ENCODE measurements around the gene MLXIP.

DNA sequence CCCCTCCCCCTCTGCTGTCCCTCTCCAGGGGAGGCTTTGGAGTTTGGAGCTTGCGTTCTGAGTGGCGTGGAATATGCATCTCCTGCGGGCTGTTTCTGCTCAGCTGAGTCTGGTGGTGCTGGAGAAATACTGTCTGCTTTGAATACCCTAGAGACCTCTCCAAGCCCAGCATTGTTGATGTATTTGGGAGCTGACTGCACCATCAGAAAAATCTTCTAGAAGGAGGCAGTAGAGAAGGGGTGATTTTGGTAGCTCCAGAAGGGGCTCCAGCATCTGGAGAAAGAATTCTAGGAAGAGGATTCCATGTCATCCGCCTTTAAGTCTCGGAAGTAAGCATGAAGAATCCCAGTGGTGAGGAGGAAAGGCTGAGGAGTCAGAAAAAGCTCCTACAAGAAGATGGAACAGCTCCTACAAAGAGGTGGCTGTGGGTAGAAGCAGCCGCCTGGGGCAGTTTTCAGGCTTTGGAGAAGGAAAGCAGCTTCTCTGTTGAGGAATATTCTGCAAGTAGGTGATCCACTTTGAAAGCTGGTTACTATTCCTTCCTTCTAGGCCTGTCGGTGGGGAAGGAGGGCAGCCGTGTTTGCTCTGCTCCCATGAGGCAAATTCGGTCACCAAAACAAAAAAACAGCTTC lies 9.7 kb downstream of the MLXIP start:
- TF ChIP-seq, protein P1, sequence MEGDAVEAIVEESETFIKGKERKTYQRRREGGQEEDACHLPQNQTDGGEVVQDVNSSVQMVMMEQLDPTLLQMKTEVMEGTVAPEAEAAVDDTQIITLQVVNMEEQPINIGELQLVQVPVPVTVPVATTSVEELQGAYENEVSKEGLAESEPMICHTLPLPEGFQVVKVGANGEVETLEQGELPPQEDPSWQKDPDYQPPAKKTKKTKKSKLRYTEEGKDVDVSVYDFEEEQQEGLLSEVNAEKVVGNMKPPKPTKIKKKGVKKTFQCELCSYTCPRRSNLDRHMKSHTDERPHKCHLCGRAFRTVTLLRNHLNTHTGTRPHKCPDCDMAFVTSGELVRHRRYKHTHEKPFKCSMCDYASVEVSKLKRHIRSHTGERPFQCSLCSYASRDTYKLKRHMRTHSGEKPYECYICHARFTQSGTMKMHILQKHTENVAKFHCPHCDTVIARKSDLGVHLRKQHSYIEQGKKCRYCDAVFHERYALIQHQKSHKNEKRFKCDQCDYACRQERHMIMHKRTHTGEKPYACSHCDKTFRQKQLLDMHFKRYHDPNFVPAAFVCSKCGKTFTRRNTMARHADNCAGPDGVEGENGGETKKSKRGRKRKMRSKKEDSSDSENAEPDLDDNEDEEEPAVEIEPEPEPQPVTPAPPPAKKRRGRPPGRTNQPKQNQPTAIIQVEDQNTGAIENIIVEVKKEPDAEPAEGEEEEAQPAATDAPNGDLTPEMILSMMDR (IDR thresholded peaks at IDR 0.05 in 2 of 3, conservative IDR thresholded peaks at IDR 0.05 in 1 of 3; ENCODE audit: borderline replicate concordance in 1 of 3, insufficient read depth in 1 of 3, low read depth in 2 of 3, low read length in 2 of 3), result no peak
- TF ChIP-seq POLR2A (IDR thresholded peaks at IDR 0.05; ENCODE audit: borderline replicate concordance, extremely low read depth, insufficient read depth, insufficient read length) (no peak), TCF7L2 (IDR thresholded peaks at IDR 0.05; ENCODE audit: borderline replicate concordance, extremely low read depth, insufficient read depth, insufficient read length) (no peak), ELF1 (IDR thresholded peaks at IDR 0.05; ENCODE audit: borderline replicate concordance, low read depth) (no peak), EZH2phosphoT487 (IDR thresholded peaks at IDR 0.05; ENCODE audit: borderline replicate concordance) (no peak), SIN3A (IDR thresholded peaks at IDR 0.05; ENCODE audit: low read depth) (no peak), ZFX (IDR thresholded peaks at IDR 0.05) (no peak), ZNF274 (IDR thresholded peaks at IDR 0.05; ENCODE audit: low read depth, low read length) (no peak), POLR2AphosphoS5 (IDR thresholded peaks at IDR 0.05; ENCODE audit: low read depth, low read length) (no peak), JUND (IDR thresholded peaks at IDR 0.05) (no peak)
- TF ChIP-seq, protein P2, sequence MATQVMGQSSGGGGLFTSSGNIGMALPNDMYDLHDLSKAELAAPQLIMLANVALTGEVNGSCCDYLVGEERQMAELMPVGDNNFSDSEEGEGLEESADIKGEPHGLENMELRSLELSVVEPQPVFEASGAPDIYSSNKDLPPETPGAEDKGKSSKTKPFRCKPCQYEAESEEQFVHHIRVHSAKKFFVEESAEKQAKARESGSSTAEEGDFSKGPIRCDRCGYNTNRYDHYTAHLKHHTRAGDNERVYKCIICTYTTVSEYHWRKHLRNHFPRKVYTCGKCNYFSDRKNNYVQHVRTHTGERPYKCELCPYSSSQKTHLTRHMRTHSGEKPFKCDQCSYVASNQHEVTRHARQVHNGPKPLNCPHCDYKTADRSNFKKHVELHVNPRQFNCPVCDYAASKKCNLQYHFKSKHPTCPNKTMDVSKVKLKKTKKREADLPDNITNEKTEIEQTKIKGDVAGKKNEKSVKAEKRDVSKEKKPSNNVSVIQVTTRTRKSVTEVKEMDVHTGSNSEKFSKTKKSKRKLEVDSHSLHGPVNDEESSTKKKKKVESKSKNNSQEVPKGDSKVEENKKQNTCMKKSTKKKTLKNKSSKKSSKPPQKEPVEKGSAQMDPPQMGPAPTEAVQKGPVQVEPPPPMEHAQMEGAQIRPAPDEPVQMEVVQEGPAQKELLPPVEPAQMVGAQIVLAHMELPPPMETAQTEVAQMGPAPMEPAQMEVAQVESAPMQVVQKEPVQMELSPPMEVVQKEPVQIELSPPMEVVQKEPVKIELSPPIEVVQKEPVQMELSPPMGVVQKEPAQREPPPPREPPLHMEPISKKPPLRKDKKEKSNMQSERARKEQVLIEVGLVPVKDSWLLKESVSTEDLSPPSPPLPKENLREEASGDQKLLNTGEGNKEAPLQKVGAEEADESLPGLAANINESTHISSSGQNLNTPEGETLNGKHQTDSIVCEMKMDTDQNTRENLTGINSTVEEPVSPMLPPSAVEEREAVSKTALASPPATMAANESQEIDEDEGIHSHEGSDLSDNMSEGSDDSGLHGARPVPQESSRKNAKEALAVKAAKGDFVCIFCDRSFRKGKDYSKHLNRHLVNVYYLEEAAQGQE (IDR thresholded peaks at IDR 0.05; ENCODE audit: low read depth), result no peak
- TF ChIP-seq, protein P3, sequence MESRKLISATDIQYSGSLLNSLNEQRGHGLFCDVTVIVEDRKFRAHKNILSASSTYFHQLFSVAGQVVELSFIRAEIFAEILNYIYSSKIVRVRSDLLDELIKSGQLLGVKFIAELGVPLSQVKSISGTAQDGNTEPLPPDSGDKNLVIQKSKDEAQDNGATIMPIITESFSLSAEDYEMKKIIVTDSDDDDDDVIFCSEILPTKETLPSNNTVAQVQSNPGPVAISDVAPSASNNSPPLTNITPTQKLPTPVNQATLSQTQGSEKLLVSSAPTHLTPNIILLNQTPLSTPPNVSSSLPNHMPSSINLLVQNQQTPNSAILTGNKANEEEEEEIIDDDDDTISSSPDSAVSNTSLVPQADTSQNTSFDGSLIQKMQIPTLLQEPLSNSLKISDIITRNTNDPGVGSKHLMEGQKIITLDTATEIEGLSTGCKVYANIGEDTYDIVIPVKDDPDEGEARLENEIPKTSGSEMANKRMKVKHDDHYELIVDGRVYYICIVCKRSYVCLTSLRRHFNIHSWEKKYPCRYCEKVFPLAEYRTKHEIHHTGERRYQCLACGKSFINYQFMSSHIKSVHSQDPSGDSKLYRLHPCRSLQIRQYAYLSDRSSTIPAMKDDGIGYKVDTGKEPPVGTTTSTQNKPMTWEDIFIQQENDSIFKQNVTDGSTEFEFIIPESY (IDR thresholded peaks at IDR 0.05; ENCODE audit: extremely low read depth, insufficient replicate concordance, low read length), result no peak
- TF ChIP-seq, protein P4, sequence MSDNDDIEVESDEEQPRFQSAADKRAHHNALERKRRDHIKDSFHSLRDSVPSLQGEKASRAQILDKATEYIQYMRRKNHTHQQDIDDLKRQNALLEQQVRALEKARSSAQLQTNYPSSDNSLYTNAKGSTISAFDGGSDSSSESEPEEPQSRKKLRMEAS (IDR thresholded peaks at IDR 0.05), result no peak

Measured in HCT116 (cell line).